Muscle layer of duodenum (tissue), 2 donors: ENCODE data around the gene SLC26A11.
"Not testable (repeated sequence)": the region's sequence is repeated elsewhere in the genome, so short reads cannot be mapped to it uniquely, and the experiment has no call there.

ENCODE experiments used
- H3K27ac ChIP-seq: one replicate; pipeline ENCODE4 v1.7.0; 2013; ENCODE audit warnings: mild to moderate bottlenecking, low read length
- H3K27me3 ChIP-seq: one replicate; pipeline ENCODE4 v1.7.0; 2013; ENCODE audit warnings: low read depth, mild to moderate bottlenecking, control low read depth, low read length
- H3K36me3 ChIP-seq, 2 donors: one replicate each; pipeline ENCODE4 v1.7.0; 2013; ENCODE audit warnings: low read length in 2 of 2, control low read depth in 1 of 2, mild to moderate bottlenecking in 1 of 2; ENCODE audit not compliant: insufficient read depth in 2 of 2, control insufficient read depth in 1 of 2
- H3K4me1 ChIP-seq, 2 donors: one replicate each; pipeline ENCODE4 v1.7.0; 2013; ENCODE audit warnings: low read length in 2 of 2, mild to moderate bottlenecking in 2 of 2, control low read depth in 1 of 2, moderate library complexity in 1 of 2; ENCODE audit not compliant: insufficient read depth in 2 of 2, control insufficient read depth in 1 of 2
- H3K4me3 ChIP-seq, 2 donors: one replicate each; pipeline ENCODE4 v1.7.0; 2013; ENCODE audit warnings: low read length in 2 of 2, low read depth in 1 of 2, mild to moderate bottlenecking in 1 of 2
- H3K9me3 ChIP-seq, 2 donors: one replicate each; pipeline ENCODE4 v1.7.0; 2013; ENCODE audit warnings: low read length in 2 of 2, control low read depth in 1 of 2, mild to moderate bottlenecking in 1 of 2; ENCODE audit not compliant: control insufficient read depth in 1 of 2
- donor health status: healthy.

SLC26A11 gene

GRCh38 chr17:80258296-80258695 lies 38.1 kb downstream of the SLC26A11 start:
- H3K27ac ChIP-seq, H3K36me3 ChIP-seq, H3K27me3 ChIP-seq, H3K9me3 ChIP-seq, H3K4me3 ChIP-seq: not testable (repeated sequence)
- H3K4me1 ChIP-seq = peaks cover 5 to 16% of the 10 kb centered on the region in 2 donors

- H3K4me3 ChIP-seq = peak overlapping the region; percentile 48 to 66
- H3K27ac ChIP-seq = no peak overlapping the region
- H3K27me3 ChIP-seq = no peaks in the 10 kb centered on the region
- no peaks in the 10 kb centered on the region for H3K9me3 ChIP-seq
- peaks cover 0 to 3% of the 10 kb centered on the region in 2 donors for H3K36me3 ChIP-seq
- H3K4me1 ChIP-seq = peaks cover 5 to 26% of the 10 kb centered on the region in 2 donors
Measured at GRCh38 chr17:80259457-80260068, 39.3 kb downstream of the SLC26A11 start.

- Histone ChIP-seq H3K4me3 (peak overlapping the region; percentile 48 to 66), H3K27ac (no peak overlapping the region), H3K9me3 (no peaks in the 10 kb centered on the region), H3K27me3 (no peaks in the 10 kb centered on the region), H3K4me1 (peaks cover 5 to 26% of the 10 kb centered on the region in 2 donors), H3K36me3 (no peaks in the 10 kb centered on the region)
Measured at GRCh38 chr17:80260069-80260535, 39.9 kb downstream of the SLC26A11 start.

GRCh38 chr17:80260791-80261158 lies 40.5 kb downstream of the SLC26A11 start, which contains the start of gene RNF213:
Gene RNF213, plus strand, starts transcription at chr17:80260852. Its CDS starts 2,830 bp downstream, at chr17:80263682.
- Histone ChIP-seq H3K4me1 (peaks cover 5 to 26% of the 10 kb centered on the region in 2 donors), H3K4me3 (peak within 1 kb of the TSS; percentile 83 to 92), H3K36me3 (peaks cover 2 to 5% of the 10 kb centered on the region in 2 donors), H3K27ac (peak within 1 kb of the TSS; percentile 84), H3K27me3 (no peaks in the 10 kb centered on the region), H3K9me3 (no peaks in the 10 kb centered on the region)

- peak overlapping the region; percentile 84 for H3K27ac ChIP-seq
- no peaks in the 10 kb centered on the region for H3K27me3 ChIP-seq
- H3K4me3 ChIP-seq = peak overlapping the region; percentile 83 to 92
- H3K4me1 ChIP-seq = peaks cover 5 to 26% of the 10 kb centered on the region in 2 donors
- peaks cover 5 to 9% of the 10 kb centered on the region in 2 donors for H3K36me3 ChIP-seq
- H3K9me3 ChIP-seq = no peaks in the 10 kb centered on the region
Measured at GRCh38 chr17:80261159-80261894, 41.1 kb downstream of the SLC26A11 start.

GRCh38 chr17:80261895-80262279 lies 41.7 kb downstream of the SLC26A11 start:
- Histone ChIP-seq H3K4me1 (peaks cover 5 to 26% of the 10 kb centered on the region in 2 donors), H3K36me3 (peaks cover 5 to 9% of the 10 kb centered on the region in 2 donors), H3K27ac (peak overlapping the region; percentile 84), H3K4me3 (peak overlapping the region; percentile 83 to 92), H3K9me3 (no peaks in the 10 kb centered on the region), H3K27me3 (no peaks in the 10 kb centered on the region)

GRCh38 chr17:80262291-80262690 lies 42.1 kb downstream of the SLC26A11 start:
- no peaks in the 10 kb centered on the region for H3K27me3 ChIP-seq
- peak overlapping the region; percentile 83 to 92 for H3K4me3 ChIP-seq
- peaks cover 5 to 26% of the 10 kb centered on the region in 2 donors for H3K4me1 ChIP-seq
- H3K9me3 ChIP-seq = no peaks in the 10 kb centered on the region
- H3K36me3 ChIP-seq = peaks cover 5 to 9% of the 10 kb centered on the region in 2 donors
- H3K27ac ChIP-seq = peak overlapping the region; percentile 23

- Histone ChIP-seq H3K4me3 (peak overlapping the region; percentile 57 to 83), H3K27me3 (no peaks in the 10 kb centered on the region), H3K27ac (peak overlapping the region; percentile 39), H3K36me3 (peaks cover 5 to 13% of the 10 kb centered on the region in 2 donors), H3K9me3 (no peaks in the 10 kb centered on the region), H3K4me1 (peaks cover 5 to 26% of the 10 kb centered on the region in 2 donors)
Measured at GRCh38 chr17:80262775-80263244, 42.6 kb downstream of the SLC26A11 start.

- H3K4me1 ChIP-seq = peaks cover 5 to 26% of the 10 kb centered on the region in 2 donors
Measured at GRCh38 chr17:80263253-80264204, 43.3 kb downstream of the SLC26A11 start.

GRCh38 chr17:80264205-80265075 lies 44.2 kb downstream of the SLC26A11 start:
- Histone ChIP-seq H3K36me3 (peaks cover 14 to 26% of the 10 kb centered on the region in 2 donors), H3K4me1 (peaks cover 5 to 26% of the 10 kb centered on the region in 2 donors), H3K9me3 (no peaks in the 10 kb centered on the region), H3K27ac (peak overlapping the region; percentile 80), H3K27me3 (no peaks in the 10 kb centered on the region), H3K4me3 (peak overlapping the region; percentile 57 to 83)

More at GRCh38 chr17:80263253-80264204, 43.3 kb downstream of the SLC26A11 start:
- Histone ChIP-seq H3K4me3 (peak overlapping the region; percentile 57 to 83), H3K27me3 (no peaks in the 10 kb centered on the region), H3K36me3 (peaks cover 8 to 19% of the 10 kb centered on the region in 2 donors), H3K9me3 (no peaks in the 10 kb centered on the region), H3K27ac (peak overlapping the region; percentile 80)
